Breast epithelium (tissue), 3 donors: ENCODE results near the gene SERINC5.

Source experiments
- POLR2A ChIP-seq: fragments of 450-650 bp; IDR thresholded peaks from one replicate; pipeline ENCODE4 v1.6.1; 2016; ENCODE audit warnings: antibody characterized with exemption, mild to moderate bottlenecking, moderate library complexity
- POLR2AphosphoS5 ChIP-seq, 3 donors: sonication (generic); formaldehyde crosslinking; IDR thresholded peaks; one replicate each; pipeline ENCODE4 v1.6.1; 2017; ENCODE audit warnings: antibody characterized with exemption in 3 of 3
- TF ChIP-seq, protein P1 (sequence below), 3 donors: fragments of 450-650 bp; IDR thresholded peaks; one replicate each; pipeline ENCODE4 v1.5.1; 2016 to 2017; ENCODE audit warnings: antibody characterized with exemption in 3 of 3, mild to moderate bottlenecking in 3 of 3, moderate library complexity in 3 of 3

DNA sequence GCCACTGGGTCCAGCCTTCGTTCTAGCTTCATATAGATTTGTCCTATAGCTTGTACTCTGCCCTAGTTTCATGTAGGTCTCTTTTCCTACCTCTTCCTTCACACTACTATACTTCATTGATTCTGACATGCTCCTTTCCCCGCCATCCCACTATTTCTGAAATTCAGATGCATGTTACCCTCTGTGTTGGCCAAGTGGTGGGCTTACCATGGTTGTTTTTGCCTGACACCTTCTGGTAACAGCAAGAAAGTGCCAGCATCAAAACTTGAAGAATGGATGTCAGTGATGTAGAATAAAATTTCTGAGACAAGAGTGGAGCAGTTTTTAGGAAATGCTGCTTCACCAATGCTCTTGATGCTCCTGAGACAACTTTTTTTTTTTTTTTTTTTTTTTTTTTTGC, 19.5 kb upstream of the SERINC5 start:
- TF ChIP-seq POLR2A (no peak), POLR2AphosphoS5 (IDR thresholded peaks at IDR 0.05) (no peak)
- TF ChIP-seq, protein P1, sequence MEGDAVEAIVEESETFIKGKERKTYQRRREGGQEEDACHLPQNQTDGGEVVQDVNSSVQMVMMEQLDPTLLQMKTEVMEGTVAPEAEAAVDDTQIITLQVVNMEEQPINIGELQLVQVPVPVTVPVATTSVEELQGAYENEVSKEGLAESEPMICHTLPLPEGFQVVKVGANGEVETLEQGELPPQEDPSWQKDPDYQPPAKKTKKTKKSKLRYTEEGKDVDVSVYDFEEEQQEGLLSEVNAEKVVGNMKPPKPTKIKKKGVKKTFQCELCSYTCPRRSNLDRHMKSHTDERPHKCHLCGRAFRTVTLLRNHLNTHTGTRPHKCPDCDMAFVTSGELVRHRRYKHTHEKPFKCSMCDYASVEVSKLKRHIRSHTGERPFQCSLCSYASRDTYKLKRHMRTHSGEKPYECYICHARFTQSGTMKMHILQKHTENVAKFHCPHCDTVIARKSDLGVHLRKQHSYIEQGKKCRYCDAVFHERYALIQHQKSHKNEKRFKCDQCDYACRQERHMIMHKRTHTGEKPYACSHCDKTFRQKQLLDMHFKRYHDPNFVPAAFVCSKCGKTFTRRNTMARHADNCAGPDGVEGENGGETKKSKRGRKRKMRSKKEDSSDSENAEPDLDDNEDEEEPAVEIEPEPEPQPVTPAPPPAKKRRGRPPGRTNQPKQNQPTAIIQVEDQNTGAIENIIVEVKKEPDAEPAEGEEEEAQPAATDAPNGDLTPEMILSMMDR (IDR thresholded peaks at IDR 0.05): no peak
